Testis (tissue), 3 donors: ENCODE data around the gene SLC39A13. TPM values are rescaled to one million over a fixed set of nuclear protein-coding genes. Genes with fewer than 3 reads are reported as not detected.

Experiments used
- DNase-seq: peaks from one replicate; pipeline ENCODE4 v3.0.0-alpha.2; 2019
- H3K27ac ChIP-seq, 2 donors: fragments of 200-600 bp; sonication (generic); one replicate each; pipeline ENCODE4 v1.5.1; 2019
- H3K27me3 ChIP-seq: fragments of 200-600 bp; sonication (generic); one replicate; pipeline ENCODE4 v1.5.1; 2019
- H3K36me3 ChIP-seq: fragments of 200-600 bp; sonication (generic); one replicate; pipeline ENCODE4 v1.5.1; 2017; ENCODE audit warnings: low read depth; ENCODE audit errors: missing control alignments
- H3K4me1 ChIP-seq: fragments of 200-600 bp; sonication (generic); one replicate; pipeline ENCODE4 v1.5.1; 2019
- H3K4me3 ChIP-seq, 2 donors: fragments of 200-600 bp; sonication (generic); one replicate each; pipeline ENCODE4 v1.5.1; 2017 to 2019
- H3K9me3 ChIP-seq: fragments of 200-600 bp; sonication (generic); one replicate; pipeline ENCODE4 v1.5.1; 2017
- CTCF ChIP-seq, 3 experiments: fragments of 450-650 bp in 2 of 3; fragments of 200-600 bp in 1 of 3; sonication (generic) in 1 of 3; IDR thresholded peaks; one replicate each; pipeline ENCODE4 v1.5.1; 2016 to 2019; ENCODE audit warnings: antibody characterized with exemption in 3 of 3, mild to moderate bottlenecking in 2 of 3, moderate library complexity in 1 of 3
- POLR2A ChIP-seq: fragments of 450-650 bp; IDR thresholded peaks from one replicate; pipeline ENCODE4 v1.6.1; 2017; ENCODE audit warnings: antibody characterized with exemption, mild to moderate bottlenecking, moderate library complexity
- WGBS, 2 donors: methylation state at CpG; one replicate each; pipeline ENCODE4 v1.1.5; 2018; 5-methylcytosine and 5-hydroxymethylcytosine counted together
- intact Hi-C: fragments of 100-400 bp; cut with DNase I; formaldehyde crosslinking; loops from one replicate; pipeline ENCODE4 v1.15.1; 2023; ENCODE audit warnings: low total_unique reads
- polyA plus RNA-seq: library from polyadenylated mRNA; stranded (reverse); fragments of 350-450 nt; fragmentation: Illumina TruSeq; extraction: RNeasy Lipid Tissue Mini Kit (QIAGEN cat#74804); gene quantifications from one replicate; pipeline ENCODE4 v1.2.3, GENCODE V29; 2014; ENCODE audit warnings: low read depth, low replicate concordance; ENCODE audit not compliant: insufficient read depth
- total RNA-seq, 2 donors: library from RNA; depleted of rRNA; stranded (reverse); fragments of >200 nt; gene quantifications; one replicate each; pipeline ENCODE4 v1.2.3, GENCODE V29; 2016

Gene SLC39A13
- total and polyA plus RNA-seq, 3 donors from 2014 or later, result 95.1 to 99.2 (median 98.1) TPM

GRCh38 chr11:47418454-47419259 is 10.3 kb downstream of the SLC39A13 start:
- H3K9me3 ChIP-seq, result no peaks in the 10 kb centered on the region
- H3K4me3 ChIP-seq, result no peak overlapping the region
- no peak for DNase-seq
- no peaks in the 10 kb centered on the region for H3K27me3 ChIP-seq
- no peaks in the 10 kb centered on the region for H3K36me3 ChIP-seq
- intact Hi-C loops, result no loop called here
- TF ChIP-seq CTCF (IDR thresholded peaks at IDR 0.05) (no peak), POLR2A (no peak)
- H3K27ac ChIP-seq, result no peak overlapping the region
- WGBS, 2 donors, result 70 to 84% methylated on average over 19 to 23 of the region's 23 CpGs
- H3K4me1 ChIP-seq, result peaks cover 15% of the 10 kb centered on the region

GRCh38 chr11:47425611-47426010 is 17.2 kb downstream of the SLC39A13 start:
- WGBS, 2 donors, result 1% methylated on average over 14 of the region's 14 CpGs

GRCh38 chr11:47426062-47426956 is 17.9 kb downstream of the SLC39A13 start, which contains the start of gene PSMC3:
PSMC3 (minus strand) TSS chr11:47426439; CDS start chr11:47426279, 160 bp downstream.
- Histone ChIP-seq H3K4me3 (peak within 1 kb of the TSS; percentile 76 to 95), H3K27ac (peak within 1 kb of the TSS; percentile 87 to 90), H3K4me1 (peaks cover 8% of the 10 kb centered on the region), H3K9me3 (no peaks in the 10 kb centered on the region), H3K27me3 (no peaks in the 10 kb centered on the region), H3K36me3 (no peaks in the 10 kb centered on the region)
- no peak for TF ChIP-seq POLR2A
- TF ChIP-seq CTCF (IDR thresholded peaks at IDR 0.05), result no peak
- DNase-seq, result peak; percentile 99
- WGBS, 2 donors, result 1% methylated on average over 57 to 62 of the region's 62 CpGs
- intact Hi-C loops, result no loop called here

More at GRCh38 chr11:47425611-47426010, 17.2 kb downstream of the SLC39A13 start:
- TF ChIP-seq POLR2A (no peak), CTCF (IDR thresholded peaks at IDR 0.05) (no peak)
- Histone ChIP-seq H3K27ac (peak overlapping the region; percentile 87 to 90), H3K9me3 (no peaks in the 10 kb centered on the region), H3K27me3 (no peaks in the 10 kb centered on the region), H3K4me1 (peaks cover 8% of the 10 kb centered on the region), H3K4me3 (peak overlapping the region; percentile 76 to 95), H3K36me3 (no peaks in the 10 kb centered on the region)
- no peak for DNase-seq
- intact Hi-C loops, result no loop called here

GRCh38 chr11:47430524-47430923 is 22.1 kb downstream of the SLC39A13 start:
- no peak overlapping the region for H3K27ac ChIP-seq
- H3K4me3 ChIP-seq, result no peak overlapping the region
- H3K4me1 ChIP-seq, result peaks cover 11% of the 10 kb centered on the region
- no peak for DNase-seq
- H3K27me3 ChIP-seq, result no peaks in the 10 kb centered on the region
- no peaks in the 10 kb centered on the region for H3K9me3 ChIP-seq
- intact Hi-C loops, result no loop called here
- WGBS, 2 donors, result 73 to 81% methylated on average over 5 of the region's 5 CpGs
- TF ChIP-seq POLR2A (no peak), CTCF (IDR thresholded peaks at IDR 0.05) (no peak)
- no peaks in the 10 kb centered on the region for H3K36me3 ChIP-seq
